NCI-H446 treated with DMSO at 0.1 percent for 48 hours (cell line): ENCODE data around the gene EML1.

ENCODE experiments used
- DNase-seq: peaks from one replicate; lab custom pipeline; 2025; lab: John Stamatoyannopoulos, UW

EML1 gene

DNA sequence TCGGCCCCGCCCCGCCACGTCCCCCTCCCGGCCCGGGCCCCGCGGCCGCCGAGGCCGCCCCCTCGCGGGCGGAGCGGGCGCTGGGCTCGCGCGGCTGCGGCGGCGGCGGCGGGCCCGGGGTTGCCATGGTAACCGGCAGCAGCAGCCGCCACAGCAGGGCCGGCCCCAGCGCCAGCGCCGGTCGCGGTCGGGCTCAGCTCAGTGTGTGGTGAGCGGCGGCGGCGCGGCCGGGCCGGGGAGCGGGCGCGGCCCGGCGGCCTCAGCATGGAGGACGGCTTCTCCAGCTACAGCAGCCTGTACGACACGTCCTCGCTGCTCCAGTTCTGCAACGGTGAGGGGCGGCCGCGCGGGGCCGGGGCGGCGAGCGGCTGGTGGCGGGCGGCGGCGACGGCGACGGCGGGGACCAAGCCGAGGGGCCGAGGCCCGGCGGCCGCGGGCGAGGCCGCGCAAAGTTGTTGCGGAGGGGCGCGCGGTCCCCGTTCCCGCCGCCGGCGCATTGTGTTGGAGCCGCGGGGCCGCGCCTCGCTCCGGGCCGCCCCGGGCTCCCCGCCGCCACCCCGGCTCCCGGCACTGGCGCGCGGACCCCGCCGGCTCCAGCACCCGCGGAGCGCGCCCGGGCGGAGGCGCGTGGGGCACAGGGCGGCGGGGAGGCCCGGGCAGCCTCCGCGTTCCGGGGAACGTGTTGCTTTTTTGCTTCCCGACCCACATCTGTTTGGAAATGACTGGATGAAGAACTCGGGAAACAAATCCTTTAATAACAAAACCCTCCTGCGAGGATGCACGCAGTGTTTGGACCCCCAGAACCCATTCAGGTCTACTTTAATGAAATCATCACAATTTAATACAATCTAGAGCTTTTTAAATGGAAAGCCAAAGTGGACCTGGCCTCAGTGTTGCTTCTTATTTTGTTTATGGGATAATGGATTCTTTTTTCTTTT is at the start of gene EML1:
Gene EML1, plus strand, starts transcription at position 201 of the 938 bp plus-strand sequence. Its CDS starts 64 bp downstream, at position 265.
- peak; percentile 59 for DNase-seq

DNA sequence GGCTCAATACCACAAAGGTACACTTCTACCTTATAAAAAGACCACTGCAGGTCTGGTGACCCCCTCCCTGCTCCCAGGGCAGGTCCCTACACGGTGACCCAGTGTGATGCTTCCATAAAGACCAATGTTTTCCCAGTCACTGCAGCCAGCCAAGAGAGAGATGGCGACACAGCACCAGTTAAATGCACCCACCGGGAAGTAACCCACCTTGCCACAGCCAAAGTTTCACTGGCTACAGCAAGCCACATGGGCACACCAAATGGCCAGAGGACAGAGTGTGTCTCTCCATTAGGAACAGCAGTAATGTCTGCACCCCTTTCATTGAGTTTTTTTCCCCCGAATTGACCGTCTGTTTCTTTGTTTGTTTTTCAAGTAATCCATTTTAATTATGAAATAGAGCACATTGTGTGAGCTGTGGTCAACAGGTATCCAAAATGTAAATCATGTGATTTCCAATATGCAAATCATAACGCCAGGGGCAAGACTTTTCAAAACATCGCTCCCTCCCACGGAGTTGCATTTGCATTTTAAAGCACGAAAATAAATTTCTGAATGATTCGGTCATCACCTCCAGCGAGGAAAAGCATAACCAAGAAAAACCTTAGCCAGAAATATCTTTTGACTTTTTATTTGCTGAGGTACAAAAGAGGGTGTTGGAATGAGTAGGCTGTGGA is 48.9 kb upstream of the EML1 start:
- no peak for DNase-seq

GRCh38 chr14:99744873-99745224 is 48.4 kb upstream of the EML1 start:
- no peak for DNase-seq

DNA sequence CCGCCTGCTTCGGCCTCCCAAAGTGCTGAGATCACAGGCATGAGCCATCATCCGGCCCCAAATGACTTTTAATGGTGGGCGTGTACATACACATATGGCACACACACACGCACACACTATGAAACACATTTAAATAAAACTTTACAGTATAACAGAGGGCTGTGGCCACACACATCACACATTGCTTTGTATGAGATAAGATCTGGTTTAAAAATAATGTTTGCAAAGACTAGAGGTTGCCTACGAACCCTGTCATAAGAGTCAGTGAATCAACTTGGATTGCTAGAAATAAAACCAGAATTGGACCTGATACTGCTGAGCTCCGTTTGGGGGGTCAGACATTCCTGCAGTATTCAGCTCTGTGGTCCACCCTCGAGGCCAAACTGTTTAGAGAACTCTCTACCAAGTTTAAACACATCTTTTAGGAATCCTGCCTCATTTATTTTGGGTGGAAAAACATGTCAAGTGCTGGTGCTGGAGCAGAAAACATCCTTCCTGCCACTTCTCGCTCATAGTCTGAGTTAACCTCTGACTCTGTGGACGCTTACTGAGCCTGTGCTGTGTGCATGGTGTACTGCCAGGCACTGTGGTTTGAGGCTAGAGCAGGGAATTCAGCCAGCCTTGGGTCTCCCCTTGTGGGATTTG is 47.8 kb upstream of the EML1 start:
- DNase-seq, result no peak

DNA sequence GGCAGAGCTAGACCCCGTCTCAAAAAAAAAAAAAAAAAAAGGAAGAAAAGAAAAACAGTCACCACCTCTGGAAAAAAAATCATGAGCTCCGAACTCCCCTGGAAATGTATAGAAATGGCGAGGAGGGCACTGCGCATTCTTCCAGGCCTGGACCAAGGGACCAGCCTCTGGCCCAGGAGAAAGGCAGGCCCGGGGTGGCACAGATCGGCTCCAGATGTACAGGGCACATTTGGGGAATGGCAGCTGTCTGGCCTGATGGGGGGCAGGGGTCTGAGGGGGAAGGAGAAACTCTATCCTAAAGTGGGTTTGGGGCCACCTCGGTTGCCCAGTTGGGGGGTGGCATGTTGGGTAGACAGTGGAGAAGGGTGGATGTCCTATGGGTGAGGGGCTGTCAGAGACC is 46.0 kb upstream of the EML1 start:
- DNase-seq, result no peak

DNA sequence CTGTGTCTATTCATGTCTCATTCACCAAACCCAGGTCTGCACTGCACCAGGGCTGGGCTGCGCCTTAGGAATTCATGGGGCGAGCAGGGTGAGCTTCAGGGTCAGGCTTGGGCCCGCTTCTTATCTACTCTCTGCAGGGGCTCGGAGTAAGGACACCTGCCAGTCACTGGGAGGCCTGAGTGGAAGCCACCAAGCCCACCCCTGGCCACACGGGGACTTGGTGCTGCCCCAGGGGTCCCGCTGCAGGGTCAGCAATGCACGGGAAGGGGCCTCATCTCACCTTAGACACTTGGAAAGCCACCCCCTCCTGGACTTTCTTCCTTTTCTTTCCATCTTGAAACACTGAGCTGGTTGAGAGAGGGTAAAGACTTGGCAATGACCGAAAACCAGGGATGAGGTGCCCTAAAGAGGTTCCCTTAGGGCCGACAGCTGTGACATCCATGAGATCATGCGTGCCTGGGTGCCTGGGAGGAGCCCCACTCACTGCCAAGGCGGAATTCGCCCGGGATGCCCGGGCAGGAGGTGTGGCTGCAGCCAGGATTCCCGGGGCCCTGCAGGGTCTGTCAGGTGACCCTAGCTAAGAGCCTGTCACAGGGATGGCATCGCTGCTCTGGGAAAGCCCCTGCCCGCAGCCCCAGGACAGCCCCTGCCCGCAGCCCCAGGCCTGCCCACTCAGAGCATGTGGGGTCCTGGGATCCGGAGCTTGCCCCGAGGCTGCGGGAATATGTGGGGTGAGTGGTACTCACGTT is 45.5 kb upstream of the EML1 start:
- no peak for DNase-seq

DNA sequence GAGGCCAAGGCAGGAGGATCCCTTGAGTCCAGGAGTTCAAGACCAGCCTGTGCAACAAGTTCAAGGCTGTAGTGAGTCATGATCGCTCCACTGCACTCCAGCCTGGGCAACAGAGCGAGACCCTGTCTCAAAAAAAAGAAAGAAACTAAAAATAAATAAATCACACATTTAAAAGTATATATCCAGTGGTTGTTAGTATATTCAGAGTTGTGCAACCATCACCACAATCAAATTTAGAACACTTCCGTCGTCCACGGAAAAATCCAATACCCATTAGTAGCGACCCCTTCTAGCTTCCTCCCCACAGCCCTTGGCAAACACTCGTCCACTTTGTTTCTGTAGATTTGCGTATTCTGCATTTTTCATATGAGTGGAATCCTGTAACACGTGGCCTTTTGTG is 44.7 kb upstream of the EML1 start:
- DNase-seq, result no peak

DNA sequence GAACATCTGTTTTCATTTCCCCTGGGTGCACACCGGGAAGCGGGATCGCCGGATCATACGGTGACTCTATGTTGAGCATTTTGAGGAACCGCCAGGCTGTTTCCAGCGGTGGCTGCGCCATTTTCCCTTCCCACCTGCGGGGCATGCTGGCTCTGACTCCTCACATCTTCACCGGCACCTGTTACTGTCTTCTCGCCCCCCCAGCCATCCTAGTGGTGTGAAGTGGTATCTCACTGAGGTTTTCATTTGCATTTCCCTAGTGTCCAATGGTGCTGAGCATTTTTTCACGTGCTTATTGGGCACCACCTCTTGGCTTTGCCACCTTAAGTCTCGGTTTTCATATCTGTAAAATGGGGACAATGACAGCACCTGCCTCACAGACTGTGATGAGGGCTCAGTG is 44.1 kb upstream of the EML1 start:
- DNase-seq, result no peak

GRCh38 chr14:99749763-99750715 is 43.2 kb upstream of the EML1 start:
- no peak for DNase-seq

DNA sequence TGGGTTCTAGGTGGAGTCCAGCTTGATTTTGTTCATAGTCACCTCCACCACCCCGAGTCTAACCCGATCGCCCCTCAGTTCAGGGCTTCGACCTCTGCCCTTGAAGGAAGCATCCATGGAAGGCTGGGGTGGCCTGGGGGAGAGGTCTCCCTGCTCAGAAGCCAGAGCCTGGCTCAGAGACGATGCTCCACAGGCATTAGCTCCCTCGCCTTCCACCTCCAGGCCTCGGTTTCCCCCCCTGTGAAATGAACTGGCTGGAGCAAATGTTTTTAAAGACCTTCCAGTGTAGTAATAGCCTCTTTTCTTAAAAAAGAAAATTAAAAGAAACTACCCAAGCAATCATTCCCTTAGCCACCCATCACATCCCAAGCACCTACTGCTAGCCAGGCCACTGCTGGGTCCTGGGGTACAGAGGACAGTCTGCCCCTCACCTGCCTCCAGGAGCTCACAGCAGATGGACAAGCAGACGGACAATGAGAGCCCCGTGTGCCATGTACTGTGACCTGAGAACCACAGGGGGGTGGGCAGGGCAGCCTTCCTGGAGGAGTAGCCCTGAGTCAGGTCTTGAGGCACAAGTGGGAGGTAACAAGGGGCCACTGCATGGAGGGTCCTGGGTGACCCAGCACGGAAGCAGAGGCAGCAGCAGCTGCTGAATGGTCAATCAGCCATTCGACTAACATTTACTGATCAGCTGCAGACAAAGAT is 42.3 kb upstream of the EML1 start:
- no peak for DNase-seq

DNA sequence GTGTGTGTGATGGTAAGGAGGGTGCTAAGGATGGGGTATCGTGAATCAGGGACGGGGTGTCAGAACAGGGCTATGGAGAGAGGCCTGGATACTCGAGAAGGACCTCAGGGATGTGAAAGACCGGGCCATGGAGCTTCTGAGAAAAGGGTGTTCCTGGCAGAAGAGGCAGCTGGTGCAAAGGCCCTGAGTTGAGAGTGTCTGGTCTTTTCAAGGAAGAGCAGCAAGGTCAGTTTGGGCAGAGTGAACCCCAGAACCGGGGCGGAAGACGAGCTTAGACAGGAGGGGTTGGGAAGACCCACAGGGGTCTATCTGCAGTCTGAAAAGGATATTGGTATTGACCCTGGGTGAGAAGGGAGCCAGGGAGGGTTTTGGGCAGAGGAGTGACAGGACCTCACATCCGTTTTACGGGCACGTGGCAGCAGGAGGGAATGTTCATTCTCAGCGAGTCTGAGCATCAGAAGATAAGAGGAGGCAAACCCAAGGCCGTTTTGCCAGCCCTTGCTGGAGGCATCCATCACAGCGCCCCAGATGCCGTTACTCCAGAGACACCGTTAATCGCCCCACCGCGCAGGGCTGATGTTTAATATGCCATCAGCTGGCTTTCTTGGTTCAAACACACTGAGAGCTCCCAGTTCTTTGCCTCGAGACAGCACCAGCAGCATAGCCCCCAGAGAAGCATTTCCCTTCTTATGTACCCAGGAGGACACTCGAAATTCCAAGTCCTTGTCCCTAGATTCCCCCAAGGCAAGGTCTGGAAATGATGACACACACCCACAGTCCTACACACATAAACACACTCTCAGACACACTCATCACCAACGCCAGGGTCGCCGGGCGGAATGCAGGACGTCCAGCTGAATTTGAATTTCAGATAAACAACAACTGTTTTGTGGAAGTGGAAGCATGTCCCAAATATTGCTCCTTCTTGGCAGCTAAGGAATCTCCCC is 41.4 kb upstream of the EML1 start:
- DNase-seq, result no peak

GRCh38 chr14:99752486-99753121 is 40.6 kb upstream of the EML1 start:
- DNase-seq, result no peak

DNA sequence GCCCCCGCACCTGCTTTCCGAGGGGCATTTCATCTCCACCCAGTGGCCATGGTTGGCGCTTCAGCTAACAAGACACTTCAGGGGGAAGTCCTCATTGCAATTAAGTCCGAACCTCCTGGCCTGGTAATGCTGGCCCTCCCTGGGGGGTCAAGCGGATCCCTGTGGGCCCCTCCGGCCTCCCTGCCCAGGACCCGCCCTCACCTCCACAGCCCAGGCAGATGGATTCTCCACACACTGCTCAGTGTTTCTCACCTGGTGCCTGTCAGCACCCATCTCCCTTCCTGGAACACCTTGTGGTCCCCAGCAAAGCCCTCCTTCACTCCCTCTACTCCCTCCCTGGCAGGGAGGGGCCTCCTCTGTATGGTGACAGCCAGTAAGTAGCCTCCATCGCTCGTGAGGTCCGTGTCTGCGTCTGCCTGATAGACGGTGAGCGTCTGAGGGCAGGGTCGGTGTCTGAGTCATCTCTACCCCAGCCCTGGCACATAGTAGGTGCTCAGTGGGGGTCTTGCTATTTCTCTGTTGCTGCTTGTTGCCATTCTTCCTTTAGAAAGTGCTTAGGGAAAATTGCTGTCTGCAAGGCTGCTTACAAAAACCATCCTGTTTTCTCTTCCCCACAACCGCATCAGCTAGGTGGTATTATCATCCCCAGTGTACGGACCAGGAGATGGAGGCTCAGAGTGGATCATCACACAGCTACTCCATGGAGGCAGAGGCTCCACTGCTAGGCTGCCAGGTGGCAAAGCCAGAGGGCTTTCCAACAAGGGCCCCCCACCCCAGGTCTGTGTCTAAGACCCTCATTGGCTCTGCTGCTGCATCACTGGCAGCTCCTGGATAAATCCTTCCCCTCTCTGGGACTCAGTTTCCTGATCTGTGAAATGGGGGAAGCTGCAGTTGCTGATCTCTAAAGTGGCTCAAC is 39.7 kb upstream of the EML1 start:
- no peak for DNase-seq

DNA sequence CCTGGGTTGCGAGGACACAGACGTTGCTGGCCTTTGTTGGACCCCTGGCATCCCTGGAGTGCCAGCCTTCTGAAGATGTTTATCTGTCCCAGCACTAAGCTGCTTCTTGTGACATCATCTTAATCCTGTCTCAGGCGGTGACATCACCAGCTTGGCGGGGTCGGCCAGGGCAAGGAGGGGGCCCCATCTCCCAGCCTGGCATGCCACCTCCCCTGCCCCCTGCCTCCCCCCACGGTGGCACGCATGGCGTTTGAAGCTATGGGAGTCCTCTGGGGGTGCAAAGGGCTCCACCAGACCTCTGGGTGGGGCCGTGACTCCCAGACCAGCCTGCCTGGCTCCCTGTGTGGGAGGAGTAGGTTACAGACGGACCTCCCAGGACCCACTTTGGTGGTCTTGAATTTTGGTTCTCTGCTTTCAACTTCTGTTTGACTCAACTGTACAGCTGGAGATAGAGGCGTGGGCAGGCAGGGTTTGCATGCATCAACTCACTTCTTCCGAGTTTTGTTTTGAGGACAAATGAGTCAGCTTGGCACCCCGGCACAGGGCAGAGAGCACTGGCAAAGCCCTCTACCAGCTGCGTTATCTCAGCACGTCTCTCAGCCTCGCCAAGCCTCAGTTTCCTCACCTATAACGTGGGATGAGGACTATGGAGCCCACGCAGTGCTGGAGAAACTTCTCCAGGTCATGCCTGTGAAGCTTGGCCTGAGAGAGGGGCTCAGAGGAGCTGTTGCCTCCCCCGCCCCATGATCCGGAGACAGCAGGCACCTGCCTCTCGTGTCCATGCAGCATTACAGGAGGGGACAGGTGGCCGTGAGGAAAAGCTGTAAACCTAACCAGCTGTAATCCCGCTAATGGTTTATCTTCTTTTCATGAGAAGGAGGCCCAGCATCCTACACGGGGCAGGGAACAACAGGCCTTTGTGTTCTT is 38.8 kb upstream of the EML1 start:
- no peak for DNase-seq

DNA sequence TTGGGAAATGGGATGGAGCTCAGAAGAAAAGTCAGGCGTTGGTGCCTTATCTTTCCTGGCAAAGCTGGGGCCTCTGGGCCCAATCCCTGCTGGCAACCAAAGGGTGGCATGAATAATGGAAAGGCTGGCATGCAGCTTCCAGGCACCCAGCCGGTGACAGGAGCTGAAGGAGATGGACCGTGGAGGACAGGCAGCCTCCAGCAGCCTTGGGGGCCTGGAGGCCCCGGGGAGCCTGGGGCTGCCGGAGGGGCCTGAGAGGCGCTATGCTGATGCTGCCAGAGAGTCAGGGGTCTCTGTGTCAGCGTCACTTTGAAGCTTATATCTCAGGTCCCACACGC is 38.2 kb upstream of the EML1 start:
- no peak for DNase-seq
